Measurements from ENCODE around the gene HS3ST5. TPM values are rescaled to one million over a fixed set of nuclear protein-coding genes. Genes with fewer than 3 reads are reported as not detected.
A peak's percentile ranks its signal among the peaks of the same experiment; 100 is the strongest.
"Not testable (repeated sequence)": the region's sequence is repeated elsewhere in the genome, so short reads cannot be mapped to it uniquely, and the experiment has no call there.

Gene HS3ST5
- polyA plus RNA-seq, 1 donor: 2.4 TPM

- Histone ChIP-seq H3K4me1 (ENCODE audit: control insufficient read depth, insufficient read depth, low read length) (no peaks in the 10 kb centered on the region), H3K36me3 (ENCODE audit: control insufficient read depth, insufficient read depth, low read length) (no peaks in the 10 kb centered on the region), H3K9me3 (ENCODE audit: control insufficient read depth, low read depth, low read length) (no peaks in the 10 kb centered on the region), H3K27ac (ENCODE audit: low read length) (no peak overlapping the region), H3K27me3 (ENCODE audit: control insufficient read depth, insufficient read depth, low read length) (no peaks in the 10 kb centered on the region), H3K4me3 (ENCODE audit: low read length) (no peak overlapping the region)
- no peak for DNase-seq
- WGBS (ENCODE audit: insufficient coverage, low lambda C conversion rate): no CpG with 5 or more reads among the region's 1 CpG
Observed at GRCh38 chr6:114249522-114249921, 93.3 kb downstream of the HS3ST5 start.

DNA sequence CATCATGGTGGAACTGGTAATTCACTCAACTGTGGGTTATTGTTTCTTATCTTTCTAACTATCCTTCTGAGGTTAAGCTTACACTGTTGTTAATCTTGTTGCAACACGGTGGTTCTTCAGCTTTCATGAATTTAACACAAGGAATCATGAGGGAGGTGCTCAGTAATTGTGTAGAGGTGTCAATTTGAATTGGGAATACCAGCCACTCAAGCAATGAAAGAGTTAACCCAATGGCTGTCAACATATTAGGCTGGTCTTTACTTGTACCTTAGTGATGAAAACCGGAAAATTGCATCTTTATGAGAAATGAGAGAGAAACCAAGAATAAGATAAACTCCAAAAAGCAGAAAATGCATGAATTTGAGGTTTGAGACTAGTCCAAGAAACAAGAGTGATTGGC lies 95.7 kb downstream of the HS3ST5 start:
- Histone ChIP-seq H3K27me3 (ENCODE audit: control insufficient read depth, insufficient read depth, low read length) (no peaks in the 10 kb centered on the region), H3K36me3 (ENCODE audit: control insufficient read depth, insufficient read depth, low read length) (no peaks in the 10 kb centered on the region), H3K4me3 (ENCODE audit: low read length) (no peak overlapping the region), H3K9me3 (ENCODE audit: control insufficient read depth, low read depth, low read length) (no peaks in the 10 kb centered on the region), H3K4me1 (ENCODE audit: control insufficient read depth, insufficient read depth, low read length) (no peaks in the 10 kb centered on the region), H3K27ac (ENCODE audit: low read length) (no peak overlapping the region)
- WGBS (ENCODE audit: insufficient coverage, low lambda C conversion rate): no CpG with 5 or more reads among the region's 2 CpGs
- DNase-seq: no peak

GRCh38 chr6:114240796-114241195 lies 102.0 kb downstream of the HS3ST5 start:
- no peaks in the 10 kb centered on the region for H3K9me3 ChIP-seq (ENCODE audit: control insufficient read depth, low read depth, low read length)
- no peaks in the 10 kb centered on the region for H3K4me1 ChIP-seq (ENCODE audit: control insufficient read depth, insufficient read depth, low read length)
- H3K27ac ChIP-seq (ENCODE audit: low read length): no peak overlapping the region
- WGBS (ENCODE audit: insufficient coverage, low lambda C conversion rate): no CpG with 5 or more reads among the region's 3 CpGs
- H3K4me3 ChIP-seq (ENCODE audit: low read length): no peak overlapping the region
- H3K27me3 ChIP-seq (ENCODE audit: control insufficient read depth, insufficient read depth, low read length): no peaks in the 10 kb centered on the region
- H3K36me3 ChIP-seq (ENCODE audit: control insufficient read depth, insufficient read depth, low read length): no peaks in the 10 kb centered on the region
- no peak for DNase-seq

DNA sequence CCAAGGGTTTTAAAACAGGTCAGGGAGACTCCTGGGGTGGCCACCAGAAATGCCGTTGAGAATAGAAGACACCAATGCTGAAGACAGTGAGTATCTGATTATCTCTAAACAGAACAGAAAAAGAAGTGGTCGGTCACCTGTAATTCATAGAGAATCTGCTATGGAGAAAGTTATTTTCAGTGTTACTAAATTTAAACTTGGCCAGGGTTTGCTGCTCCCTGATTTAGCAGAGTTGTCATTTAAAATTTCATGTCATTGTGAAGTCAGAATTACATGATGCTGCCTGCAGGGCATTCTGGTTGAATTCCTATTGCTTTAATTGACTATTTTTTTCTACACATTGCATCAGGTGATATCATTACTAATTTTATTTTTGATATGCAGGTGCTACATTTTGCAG lies 114.1 kb downstream of the HS3ST5 start:
- no peak for DNase-seq
- H3K4me3 ChIP-seq (ENCODE audit: low read length): no peak overlapping the region
- H3K36me3 ChIP-seq (ENCODE audit: control insufficient read depth, insufficient read depth, low read length): no peaks in the 10 kb centered on the region
- no peaks in the 10 kb centered on the region for H3K9me3 ChIP-seq (ENCODE audit: control insufficient read depth, low read depth, low read length)
- no peaks in the 10 kb centered on the region for H3K27me3 ChIP-seq (ENCODE audit: control insufficient read depth, insufficient read depth, low read length)
- WGBS (ENCODE audit: insufficient coverage, low lambda C conversion rate): no CpG with 5 or more reads among the region's 2 CpGs
- H3K27ac ChIP-seq (ENCODE audit: low read length): no peak overlapping the region
- no peaks in the 10 kb centered on the region for H3K4me1 ChIP-seq (ENCODE audit: control insufficient read depth, insufficient read depth, low read length)

- Histone ChIP-seq H3K27ac (ENCODE audit: low read length) (no peak overlapping the region), H3K4me1 (ENCODE audit: control insufficient read depth, insufficient read depth, low read length) (no peaks in the 10 kb centered on the region), H3K27me3 (ENCODE audit: control insufficient read depth, insufficient read depth, low read length) (no peaks in the 10 kb centered on the region), H3K36me3 (ENCODE audit: control insufficient read depth, insufficient read depth, low read length) (no peaks in the 10 kb centered on the region), H3K9me3 (ENCODE audit: control insufficient read depth, low read depth, low read length) (no peaks in the 10 kb centered on the region), H3K4me3 (ENCODE audit: low read length) (no peak overlapping the region)
- WGBS (ENCODE audit: insufficient coverage, low lambda C conversion rate): 60% methylated on average over 1 of the region's 2 CpGs
- no peak for DNase-seq
Observed at GRCh38 chr6:114227944-114228468, 114.8 kb downstream of the HS3ST5 start.

GRCh38 chr6:114220241-114220640 lies 122.6 kb downstream of the HS3ST5 start:
- H3K4me3 ChIP-seq (ENCODE audit: low read length): no peak overlapping the region
- H3K9me3 ChIP-seq (ENCODE audit: control insufficient read depth, low read depth, low read length): no peaks in the 10 kb centered on the region
- WGBS (ENCODE audit: insufficient coverage, low lambda C conversion rate): 100% methylated on average over 2 of the region's 2 CpGs

GRCh38 chr6:114218437-114219340 lies 124.1 kb downstream of the HS3ST5 start:
- Histone ChIP-seq H3K9me3 (ENCODE audit: control insufficient read depth, low read depth, low read length) (no peaks in the 10 kb centered on the region), H3K36me3 (ENCODE audit: control insufficient read depth, insufficient read depth, low read length) (no peaks in the 10 kb centered on the region), H3K27ac (ENCODE audit: low read length) (no peak overlapping the region), H3K27me3 (ENCODE audit: control insufficient read depth, insufficient read depth, low read length) (no peaks in the 10 kb centered on the region), H3K4me3 (ENCODE audit: low read length) (no peak overlapping the region), H3K4me1 (ENCODE audit: control insufficient read depth, insufficient read depth, low read length) (no peaks in the 10 kb centered on the region)
- no peak for DNase-seq
- WGBS (ENCODE audit: insufficient coverage, low lambda C conversion rate): 100% methylated on average over 2 of the region's 8 CpGs

More at GRCh38 chr6:114220241-114220640, 122.6 kb downstream of the HS3ST5 start:
- Histone ChIP-seq H3K27me3 (ENCODE audit: control insufficient read depth, insufficient read depth, low read length) (no peaks in the 10 kb centered on the region), H3K27ac (ENCODE audit: low read length) (no peak overlapping the region), H3K36me3 (ENCODE audit: control insufficient read depth, insufficient read depth, low read length) (no peaks in the 10 kb centered on the region), H3K4me1 (ENCODE audit: control insufficient read depth, insufficient read depth, low read length) (no peaks in the 10 kb centered on the region)
- no peak for DNase-seq

DNA sequence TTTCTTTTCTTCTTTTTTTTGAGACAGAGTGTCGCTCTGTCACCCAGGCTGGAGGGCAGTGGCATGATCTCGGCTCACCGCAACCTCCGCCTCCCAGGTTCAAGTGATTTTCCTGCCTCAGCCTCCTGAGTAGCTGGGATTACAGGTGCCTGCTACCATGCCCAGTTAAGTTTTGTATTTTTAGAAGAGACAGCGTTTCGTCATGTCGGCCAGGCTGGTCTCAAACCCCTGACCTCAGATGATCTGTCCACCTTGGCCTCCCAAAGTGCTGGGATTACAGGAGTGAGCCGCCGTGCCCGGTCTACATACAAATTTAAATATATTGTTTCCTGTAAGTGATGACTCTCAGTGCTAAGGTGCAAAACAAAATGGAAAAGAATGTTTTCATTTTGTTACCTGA lies 124.8 kb downstream of the HS3ST5 start:
- no CpG with 5 or more reads among the region's 10 CpGs for WGBS (ENCODE audit: insufficient coverage, low lambda C conversion rate)
- not testable (repeated sequence) for H3K27ac ChIP-seq (ENCODE audit: low read length)

GRCh38 chr6:114216789-114217467 lies 125.9 kb downstream of the HS3ST5 start:
- Histone ChIP-seq H3K4me1 (ENCODE audit: control insufficient read depth, insufficient read depth, low read length) (no peaks in the 10 kb centered on the region), H3K9me3 (ENCODE audit: control insufficient read depth, low read depth, low read length) (no peaks in the 10 kb centered on the region), H3K27ac (ENCODE audit: low read length) (no peak overlapping the region), H3K27me3 (ENCODE audit: control insufficient read depth, insufficient read depth, low read length) (no peaks in the 10 kb centered on the region), H3K4me3 (ENCODE audit: low read length) (no peak overlapping the region), H3K36me3 (ENCODE audit: control insufficient read depth, insufficient read depth, low read length) (no peaks in the 10 kb centered on the region)
- no peak for DNase-seq
- WGBS (ENCODE audit: insufficient coverage, low lambda C conversion rate): no CpG with 5 or more reads among the region's 3 CpGs

More for the DNA sequence above, 124.8 kb downstream of the HS3ST5 start:
- H3K4me3 ChIP-seq (ENCODE audit: low read length); DNase-seq; H3K9me3 ChIP-seq (ENCODE audit: control insufficient read depth, low read depth, low read length); H3K4me1 ChIP-seq (ENCODE audit: control insufficient read depth, insufficient read depth, low read length); H3K36me3 ChIP-seq (ENCODE audit: control insufficient read depth, insufficient read depth, low read length); H3K27me3 ChIP-seq (ENCODE audit: control insufficient read depth, insufficient read depth, low read length): not testable (repeated sequence)

DNA sequence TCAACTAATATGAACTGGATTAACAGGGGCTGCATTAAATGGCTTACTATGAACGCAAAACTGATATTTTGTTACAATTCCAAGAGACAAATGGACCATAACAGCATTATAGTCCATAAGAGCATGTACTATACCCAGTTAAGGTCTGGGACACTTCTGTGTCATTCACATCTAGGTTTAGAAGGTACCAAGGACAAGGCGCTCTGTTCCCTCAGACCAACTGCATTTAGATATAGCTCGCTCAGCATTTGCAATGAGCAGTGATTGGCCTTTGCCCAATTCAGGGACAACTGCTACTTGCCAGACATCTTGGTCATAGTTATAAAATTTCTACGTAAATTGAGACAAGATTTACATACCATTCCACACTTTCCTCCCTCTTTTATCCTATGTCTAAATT lies 132.4 kb downstream of the HS3ST5 start:
- 50% methylated on average over 1 of the region's 4 CpGs for WGBS (ENCODE audit: insufficient coverage, low lambda C conversion rate)
- Histone ChIP-seq H3K36me3 (ENCODE audit: control insufficient read depth, insufficient read depth, low read length) (no peaks in the 10 kb centered on the region), H3K4me3 (ENCODE audit: low read length) (no peak overlapping the region), H3K4me1 (ENCODE audit: control insufficient read depth, insufficient read depth, low read length) (no peaks in the 10 kb centered on the region), H3K27me3 (ENCODE audit: control insufficient read depth, insufficient read depth, low read length) (no peaks in the 10 kb centered on the region), H3K9me3 (ENCODE audit: control insufficient read depth, low read depth, low read length) (no peaks in the 10 kb centered on the region), H3K27ac (ENCODE audit: low read length) (no peak overlapping the region)
- peak in 1 of 2 donors; percentile 6 for DNase-seq

Data from large intestine (tissue), 3 donors.